Esophagus muscularis mucosa (tissue), 3 donors: ENCODE data around the gene ARPC2.

Experiments used
- CTCF ChIP-seq, 3 experiments: fragments of 200-600 bp in 2 of 3; fragments of 450-650 bp in 1 of 3; sonication (generic) in 2 of 3; IDR thresholded peaks; one replicate each; pipeline ENCODE4 v1.5.1; 2017 to 2019; ENCODE audit warnings: antibody characterized with exemption in 3 of 3, mild to moderate bottlenecking in 2 of 3, moderate library complexity in 1 of 3
- EP300 ChIP-seq: sonication (generic); formaldehyde crosslinking; IDR thresholded peaks from one replicate; pipeline ENCODE4 v1.6.1; 2017; ENCODE audit warnings: antibody characterized with exemption

DNA sequence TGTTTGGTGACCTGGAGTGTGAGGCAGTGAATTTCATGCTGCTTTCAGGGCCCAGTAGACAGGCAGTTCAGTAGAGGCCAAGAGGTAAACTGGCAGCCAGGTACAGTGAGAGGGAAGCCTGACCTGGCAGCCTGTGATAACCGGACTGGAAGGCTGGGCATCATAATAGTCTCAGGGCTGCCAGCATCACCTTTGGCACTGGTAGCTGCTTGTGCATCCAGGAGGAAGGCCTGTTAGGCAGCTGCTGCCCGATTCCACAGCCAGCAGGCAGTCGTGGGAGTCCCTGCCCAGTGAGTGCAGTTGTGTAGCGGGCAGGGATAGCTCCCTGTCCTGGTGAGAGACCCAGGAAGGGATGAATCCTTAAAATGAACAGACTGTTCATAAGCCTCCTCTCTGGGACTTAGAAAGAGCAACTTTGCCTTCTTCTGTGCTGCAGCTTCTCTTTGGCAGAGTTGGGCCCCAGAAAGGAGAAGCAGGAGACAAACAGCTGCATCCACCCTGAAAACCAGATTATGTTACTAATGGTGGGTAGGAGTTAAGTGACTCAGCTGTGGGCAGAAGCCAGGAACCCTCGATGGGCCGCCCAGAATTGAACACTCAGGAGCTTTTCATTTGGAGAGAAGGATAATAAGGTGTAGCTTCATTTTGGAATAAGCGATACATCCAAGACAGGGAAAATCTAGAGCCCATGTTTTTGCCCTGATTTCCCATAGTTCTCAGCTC is 35.7 kb downstream of the ARPC2 start:
- TF ChIP-seq CTCF (IDR thresholded peaks at IDR 0.05) (no peak), EP300 (no peak)
